ENCODE data around the gene HSPA1B. TPM values are rescaled to one million over a fixed set of nuclear protein-coding genes. Genes with fewer than 3 reads are reported as not detected.

Gene HSPA1B
- total and polyA plus RNA-seq, 2 donors (not counting 1 experiment from before 2014, with no cell fraction given) = 79.2 to 145 TPM

- H3K27ac Mint-ChIP-seq = no peak overlapping the region
- ATAC-seq (ENCODE audit: low read depth) (no peak), DNase-seq (no peak)
- H4K20me1 ChIP-seq (ENCODE audit: control insufficient read depth, insufficient read depth, low read length, poor library complexity, severe bottlenecking) = no peaks in the 10 kb centered on the region
- H3K9me3 Mint-ChIP-seq (ENCODE audit: insufficient read depth) = no peaks in the 10 kb centered on the region
- H3K4me3 ChIP-seq (ENCODE audit: control extremely low read depth in 1 of 5, extremely low read depth in 1 of 5, insufficient read depth in 1 of 5, low read depth in 2 of 5, low read length in 4 of 5) = no peak overlapping the region
- H3K4me3 Mint-ChIP-seq = no peak overlapping the region
- no peak overlapping the region for H2AFZ ChIP-seq (ENCODE audit: insufficient read depth, low read depth, low read length, poor library complexity, severe bottlenecking)
- no peak overlapping the region for H3K27ac ChIP-seq (ENCODE audit: low read length in 2 of 2)
- H3K27me3 Mint-ChIP-seq = no peaks in the 10 kb centered on the region
- no peaks in the 10 kb centered on the region for H3K9me3 ChIP-seq (ENCODE audit: control extremely low read depth in 1 of 3, control insufficient read depth in 2 of 3, insufficient read depth in 1 of 3, low read length in 2 of 3)
- peaks cover 25% of the 10 kb centered on the region for H3K79me2 ChIP-seq (ENCODE audit: control insufficient read depth, insufficient read depth, low read length)
- WGBS (ENCODE audit: insufficient coverage) = 96% methylated on average over 18 of the region's 23 CpGs
- ChIA-PET CTCF (no interaction called here), POLR2A (interaction anchor here (0.5 to 1.0 kb wide), 2 partner anchors 48 to 50 kb away, joined by 4 to 9 read pairs; no protein-coding TSS in a partner anchor)
- H3K4me1 ChIP-seq (ENCODE audit: control insufficient read depth in 2 of 2, insufficient read depth in 2 of 2, low read length in 2 of 2) = peaks cover 12 to 14% of the 10 kb centered on the region in 2 donors
- no peak overlapping the region for H3K4me2 ChIP-seq (replicated peaks; ENCODE audit: low read depth, low read length, poor library complexity, severe bottlenecking)
- H3K27me3 ChIP-seq (replicated peaks in 1 of 4; ENCODE audit: control extremely low read depth in 1 of 4, control insufficient read depth in 3 of 4, insufficient read depth in 4 of 4, low read length in 3 of 4) = no peaks in the 10 kb centered on the region
- no peak for TF ChIP-seq EZH2 (IDR thresholded peaks at IDR 0.05; ENCODE audit: borderline replicate concordance, insufficient read depth, low read depth, low read length, poor library complexity, severe bottlenecking)
- TF ChIP-seq, protein P1, sequence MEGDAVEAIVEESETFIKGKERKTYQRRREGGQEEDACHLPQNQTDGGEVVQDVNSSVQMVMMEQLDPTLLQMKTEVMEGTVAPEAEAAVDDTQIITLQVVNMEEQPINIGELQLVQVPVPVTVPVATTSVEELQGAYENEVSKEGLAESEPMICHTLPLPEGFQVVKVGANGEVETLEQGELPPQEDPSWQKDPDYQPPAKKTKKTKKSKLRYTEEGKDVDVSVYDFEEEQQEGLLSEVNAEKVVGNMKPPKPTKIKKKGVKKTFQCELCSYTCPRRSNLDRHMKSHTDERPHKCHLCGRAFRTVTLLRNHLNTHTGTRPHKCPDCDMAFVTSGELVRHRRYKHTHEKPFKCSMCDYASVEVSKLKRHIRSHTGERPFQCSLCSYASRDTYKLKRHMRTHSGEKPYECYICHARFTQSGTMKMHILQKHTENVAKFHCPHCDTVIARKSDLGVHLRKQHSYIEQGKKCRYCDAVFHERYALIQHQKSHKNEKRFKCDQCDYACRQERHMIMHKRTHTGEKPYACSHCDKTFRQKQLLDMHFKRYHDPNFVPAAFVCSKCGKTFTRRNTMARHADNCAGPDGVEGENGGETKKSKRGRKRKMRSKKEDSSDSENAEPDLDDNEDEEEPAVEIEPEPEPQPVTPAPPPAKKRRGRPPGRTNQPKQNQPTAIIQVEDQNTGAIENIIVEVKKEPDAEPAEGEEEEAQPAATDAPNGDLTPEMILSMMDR (IDR thresholded peaks at IDR 0.05) = no peak
- H3K36me3 ChIP-seq (replicated peaks in 1 of 2; ENCODE audit: control extremely low read depth in 1 of 2, control insufficient read depth in 1 of 2, extremely low read depth in 1 of 2, insufficient read depth in 2 of 2, low read length in 1 of 2) = peaks cover 0 to 75% of the 10 kb centered on the region in 2 experiments
- peaks cover 15% of the 10 kb centered on the region for H3K4me1 Mint-ChIP-seq
- no peak overlapping the region for H3K9ac ChIP-seq (ENCODE audit: low read length)
- intact Hi-C loops (cut with micrococcal nuclease) = no loop called here
These were observed 46.1 kb upstream of the HSPA1B start for GRCh38 chr6:31781244-31782125.

Data from B cell (primary cell).